Esophagus muscularis mucosa (tissue), 4 donors: ENCODE data around the gene HNRNPU.

Experiments
- EP300 ChIP-seq: sonication (generic); formaldehyde crosslinking; IDR thresholded peaks from one replicate; pipeline ENCODE4 v1.6.1; 2017; ENCODE audit warnings: antibody characterized with exemption
- POLR2A ChIP-seq: fragments of 450-650 bp; IDR thresholded peaks from one replicate; pipeline ENCODE4 v1.6.1; 2017; ENCODE audit warnings: antibody characterized with exemption, moderate library complexity, mild to moderate bottlenecking, low read depth
- POLR2AphosphoS5 ChIP-seq, 2 donors: sonication (generic); formaldehyde crosslinking; IDR thresholded peaks; one replicate each; pipeline ENCODE4 v1.6.1; 2017; ENCODE audit warnings: antibody characterized with exemption in 2 of 2
- TF ChIP-seq, protein P1 (sequence below), 3 experiments: fragments of 200-600 bp in 2 of 3; fragments of 450-650 bp in 1 of 3; sonication (generic) in 2 of 3; IDR thresholded peaks; one replicate each; pipeline ENCODE4 v1.5.1; 2017 to 2019; ENCODE audit warnings: antibody characterized with exemption in 3 of 3, mild to moderate bottlenecking in 2 of 3, moderate library complexity in 1 of 3

DNA sequence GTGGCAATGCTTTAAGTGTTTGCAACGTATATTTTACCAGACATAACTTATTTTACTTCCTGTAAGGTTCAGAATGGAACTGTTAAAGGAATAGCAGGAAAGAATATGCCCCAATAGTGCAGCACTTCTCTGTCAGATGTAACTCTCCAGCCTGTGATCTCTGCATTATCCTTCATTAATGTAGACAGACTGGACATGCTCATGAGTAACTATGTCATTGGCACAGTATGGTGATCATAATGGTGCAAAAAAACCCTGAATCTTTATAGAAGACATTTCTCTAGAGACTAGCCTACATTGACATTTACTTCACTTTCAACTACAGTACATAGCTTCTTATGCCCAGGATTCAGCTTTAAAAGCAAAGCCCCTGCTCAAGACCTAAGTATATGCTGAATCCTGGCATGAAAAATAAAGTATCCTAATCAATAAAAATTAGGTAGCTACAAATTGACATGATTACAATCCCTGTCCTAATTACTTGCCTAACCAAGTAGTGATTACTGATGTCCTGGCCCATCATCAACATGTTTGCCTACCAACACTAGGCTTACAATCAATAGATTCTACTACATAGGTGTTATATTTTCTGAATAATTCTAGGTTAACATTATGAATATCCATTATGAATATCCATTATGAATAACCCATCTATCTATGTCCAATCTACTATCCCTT lies 15.0 kb downstream of the HNRNPU start:
- no peak for TF ChIP-seq POLR2A
- TF ChIP-seq, protein P1, sequence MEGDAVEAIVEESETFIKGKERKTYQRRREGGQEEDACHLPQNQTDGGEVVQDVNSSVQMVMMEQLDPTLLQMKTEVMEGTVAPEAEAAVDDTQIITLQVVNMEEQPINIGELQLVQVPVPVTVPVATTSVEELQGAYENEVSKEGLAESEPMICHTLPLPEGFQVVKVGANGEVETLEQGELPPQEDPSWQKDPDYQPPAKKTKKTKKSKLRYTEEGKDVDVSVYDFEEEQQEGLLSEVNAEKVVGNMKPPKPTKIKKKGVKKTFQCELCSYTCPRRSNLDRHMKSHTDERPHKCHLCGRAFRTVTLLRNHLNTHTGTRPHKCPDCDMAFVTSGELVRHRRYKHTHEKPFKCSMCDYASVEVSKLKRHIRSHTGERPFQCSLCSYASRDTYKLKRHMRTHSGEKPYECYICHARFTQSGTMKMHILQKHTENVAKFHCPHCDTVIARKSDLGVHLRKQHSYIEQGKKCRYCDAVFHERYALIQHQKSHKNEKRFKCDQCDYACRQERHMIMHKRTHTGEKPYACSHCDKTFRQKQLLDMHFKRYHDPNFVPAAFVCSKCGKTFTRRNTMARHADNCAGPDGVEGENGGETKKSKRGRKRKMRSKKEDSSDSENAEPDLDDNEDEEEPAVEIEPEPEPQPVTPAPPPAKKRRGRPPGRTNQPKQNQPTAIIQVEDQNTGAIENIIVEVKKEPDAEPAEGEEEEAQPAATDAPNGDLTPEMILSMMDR (IDR thresholded peaks at IDR 0.05), result no peak
- no peak for TF ChIP-seq POLR2AphosphoS5 (IDR thresholded peaks at IDR 0.05)
- no peak for TF ChIP-seq EP300
